Testis (tissue), 2 donors: ENCODE measurements around the gene PTPRG.

Experiments used
- POLR2A ChIP-seq: fragments of 450-650 bp; IDR thresholded peaks from one replicate; pipeline ENCODE4 v1.6.1; 2017; ENCODE audit warnings: antibody characterized with exemption, mild to moderate bottlenecking, moderate library complexity
- TF ChIP-seq, protein P1 (sequence below), 3 experiments: fragments of 450-650 bp in 2 of 3; fragments of 200-600 bp in 1 of 3; sonication (generic) in 1 of 3; IDR thresholded peaks; one replicate each; pipeline ENCODE4 v1.5.1; 2016 to 2019; ENCODE audit warnings: antibody characterized with exemption in 3 of 3, mild to moderate bottlenecking in 2 of 3, moderate library complexity in 1 of 3

DNA sequence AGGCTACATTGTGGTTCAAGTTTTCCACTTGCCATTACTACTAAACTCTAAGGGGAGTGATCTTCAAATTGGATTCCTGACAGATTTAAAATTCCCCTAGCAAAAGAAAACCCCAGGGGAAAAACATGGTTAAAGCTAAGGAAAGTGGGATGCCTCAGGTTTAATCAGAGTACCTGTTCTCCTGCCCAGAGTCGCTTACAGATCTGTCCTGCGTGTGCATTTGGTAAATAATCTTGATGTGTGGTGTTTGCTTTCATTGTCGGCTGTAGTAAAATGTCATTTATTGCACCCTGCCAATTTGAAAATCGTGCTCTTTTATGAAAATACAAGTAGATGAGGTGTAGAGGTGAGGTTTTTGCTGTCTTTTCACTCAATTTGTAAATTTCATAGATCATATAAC, 323.4 kb downstream of the PTPRG start:
- TF ChIP-seq, protein P1, sequence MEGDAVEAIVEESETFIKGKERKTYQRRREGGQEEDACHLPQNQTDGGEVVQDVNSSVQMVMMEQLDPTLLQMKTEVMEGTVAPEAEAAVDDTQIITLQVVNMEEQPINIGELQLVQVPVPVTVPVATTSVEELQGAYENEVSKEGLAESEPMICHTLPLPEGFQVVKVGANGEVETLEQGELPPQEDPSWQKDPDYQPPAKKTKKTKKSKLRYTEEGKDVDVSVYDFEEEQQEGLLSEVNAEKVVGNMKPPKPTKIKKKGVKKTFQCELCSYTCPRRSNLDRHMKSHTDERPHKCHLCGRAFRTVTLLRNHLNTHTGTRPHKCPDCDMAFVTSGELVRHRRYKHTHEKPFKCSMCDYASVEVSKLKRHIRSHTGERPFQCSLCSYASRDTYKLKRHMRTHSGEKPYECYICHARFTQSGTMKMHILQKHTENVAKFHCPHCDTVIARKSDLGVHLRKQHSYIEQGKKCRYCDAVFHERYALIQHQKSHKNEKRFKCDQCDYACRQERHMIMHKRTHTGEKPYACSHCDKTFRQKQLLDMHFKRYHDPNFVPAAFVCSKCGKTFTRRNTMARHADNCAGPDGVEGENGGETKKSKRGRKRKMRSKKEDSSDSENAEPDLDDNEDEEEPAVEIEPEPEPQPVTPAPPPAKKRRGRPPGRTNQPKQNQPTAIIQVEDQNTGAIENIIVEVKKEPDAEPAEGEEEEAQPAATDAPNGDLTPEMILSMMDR (IDR thresholded peaks at IDR 0.05): no peak
- no peak for TF ChIP-seq POLR2A
